ENCODE results near the gene TNRC6C.
"Not testable (repeated sequence)": the region's sequence is repeated elsewhere in the genome, so short reads cannot be mapped to it uniquely, and the experiment has no call there.

TNRC6C gene

GRCh38 chr17:78048346-78049292 lies 90.1 kb downstream of the TNRC6C start:
- DNase-seq: no peak

- DNase-seq: no peak
Measured at GRCh38 chr17:78049609-78050008, 91.1 kb downstream of the TNRC6C start.

- DNase-seq: no peak
Measured at GRCh38 chr17:78051186-78051972, 92.9 kb downstream of the TNRC6C start.

- DNase-seq: no peak
Measured at GRCh38 chr17:78053777-78054468, 95.4 kb downstream of the TNRC6C start.

- DNase-seq: no peak
Measured at GRCh38 chr17:78057113-78057740, 98.7 kb downstream of the TNRC6C start.

- DNase-seq: no peak
Measured at GRCh38 chr17:78058001-78058400, 99.5 kb downstream of the TNRC6C start.

GRCh38 chr17:78058581-78058980 lies 100.1 kb downstream of the TNRC6C start:
- no peak for DNase-seq

GRCh38 chr17:78062596-78062995 lies 104.1 kb downstream of the TNRC6C start:
- DNase-seq: no peak

GRCh38 chr17:78063489-78063888 lies 105.0 kb downstream of the TNRC6C start:
- no peak for DNase-seq

GRCh38 chr17:78064708-78065107 lies 106.2 kb downstream of the TNRC6C start:
- no peak for DNase-seq

- not testable (repeated sequence) for DNase-seq
Measured at GRCh38 chr17:78066976-78067375, 108.5 kb downstream of the TNRC6C start.

- DNase-seq: no peak
Measured at GRCh38 chr17:78069695-78070094, 111.2 kb downstream of the TNRC6C start.

GRCh38 chr17:78072961-78073360 lies 114.5 kb downstream of the TNRC6C start:
- DNase-seq: no peak

- DNase-seq: no peak
Measured at GRCh38 chr17:78075011-78075410, 116.5 kb downstream of the TNRC6C start.

- no peak for DNase-seq
Measured at GRCh38 chr17:78075545-78075944, 117.0 kb downstream of the TNRC6C start.

- no peak for DNase-seq
Measured at GRCh38 chr17:78079253-78079652, 120.8 kb downstream of the TNRC6C start.

- no peak for DNase-seq
Measured at GRCh38 chr17:78081551-78081950, 123.0 kb downstream of the TNRC6C start.

GRCh38 chr17:78082355-78082872 lies 123.9 kb downstream of the TNRC6C start:
- not testable (repeated sequence) for DNase-seq

GRCh38 chr17:78082988-78083387 lies 124.5 kb downstream of the TNRC6C start:
- no peak for DNase-seq

- no peak for DNase-seq
Measured at GRCh38 chr17:78086740-78087139, 128.2 kb downstream of the TNRC6C start.

GRCh38 chr17:78088529-78088928 lies 130.0 kb downstream of the TNRC6C start:
- no peak for DNase-seq

GRCh38 chr17:78089576-78090281 lies 131.2 kb downstream of the TNRC6C start:
- DNase-seq: no peak

All from stimulated activated CD4-positive, alpha-beta T cell treated with anti-CD3 and anti-CD28 coated beads, Interleukin-4, amount 100 ng/mL, for 4 hours (primary cell).